Stimulated activated CD8-positive, alpha-beta memory T cell treated with anti-CD3 and anti-CD28 coated beads, Interleukin-4, amount 100 ng/mL, for 4 hours (primary cell): Measurements from ENCODE around the gene ALDH3A2.
"Not testable (repeated sequence)": the region's sequence is repeated elsewhere in the genome, so short reads cannot be mapped to it uniquely, and the experiment has no call there.

Experiments used
- DNase-seq, 2 donors: peaks; one replicate each; pipeline ENCODE4 v3.0.0-alpha.2; 2020; ENCODE audit warnings: low read depth in 2 of 2, low spot score in 1 of 2

ALDH3A2 gene

DNA sequence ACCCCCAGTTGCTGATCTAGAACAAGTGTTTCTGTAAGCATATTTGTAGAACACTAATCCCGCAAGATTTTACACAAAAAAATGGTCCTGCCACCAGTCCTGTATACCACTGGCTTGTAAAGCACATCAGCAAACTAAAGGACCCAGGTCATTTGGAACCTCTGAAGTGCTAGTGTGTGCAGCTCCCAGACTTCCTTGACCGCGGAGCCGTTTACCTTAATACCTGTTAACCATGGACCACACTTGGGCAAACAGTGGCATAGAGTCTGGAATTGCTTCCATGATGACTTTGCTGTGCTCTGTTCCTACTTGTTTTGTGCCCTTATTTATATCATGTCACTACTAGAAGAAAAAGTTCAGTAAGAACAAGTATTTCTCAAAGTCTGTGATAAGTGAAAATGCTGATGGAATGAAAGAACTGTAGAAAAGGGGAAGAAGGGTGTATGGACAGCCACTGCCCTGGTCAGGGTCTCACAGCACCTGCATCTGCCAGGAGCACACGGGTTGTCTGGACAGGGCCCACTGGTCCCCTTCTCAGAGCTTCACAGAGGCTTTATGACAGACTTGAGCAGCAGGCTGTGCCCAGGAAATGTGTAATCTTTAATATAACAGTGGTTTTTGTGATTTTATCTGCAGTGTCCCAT is 29.3 kb downstream of the ALDH3A2 start:
- DNase-seq: no peak

DNA sequence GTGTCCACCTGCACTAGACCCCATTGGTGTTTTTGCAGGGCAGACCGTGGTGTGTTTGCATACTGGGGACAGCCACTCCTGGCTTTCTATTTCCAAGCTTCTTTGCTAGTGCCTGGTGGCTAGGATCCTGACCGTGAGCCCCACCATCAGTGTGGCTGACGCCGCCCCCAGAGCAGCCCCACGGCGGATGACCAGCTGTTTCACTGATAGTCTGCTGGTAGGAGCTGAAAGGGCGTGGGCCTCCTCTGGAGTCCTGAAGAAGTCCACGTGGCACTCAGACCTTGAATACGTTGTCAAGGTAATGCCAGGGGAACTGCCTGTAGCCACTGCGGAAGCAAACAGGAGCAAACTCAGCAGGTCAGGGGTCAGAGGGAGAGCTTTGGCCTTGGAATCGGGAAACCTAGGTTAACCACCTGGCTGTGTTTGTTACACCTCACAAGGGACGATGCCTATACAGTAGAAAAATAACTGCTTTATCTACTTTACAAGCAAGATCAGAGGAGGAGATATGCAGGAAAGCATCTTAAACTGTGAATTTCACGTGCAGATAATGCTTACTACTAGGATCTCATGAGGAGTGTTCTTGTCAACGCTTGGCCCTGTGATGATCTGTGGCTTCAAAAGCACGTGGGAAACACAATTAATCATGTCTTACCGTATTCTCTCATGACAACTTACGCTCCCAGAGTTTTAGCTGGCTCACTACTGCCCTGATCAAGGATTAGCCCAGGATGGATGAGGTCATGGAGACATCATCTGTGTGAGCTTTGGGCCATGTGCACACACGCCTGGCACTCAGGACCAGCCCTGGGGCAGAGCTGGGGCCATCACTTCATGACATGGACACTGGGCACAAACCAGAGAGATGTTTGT is 30.3 kb downstream of the ALDH3A2 start:
- DNase-seq: no peak

DNA sequence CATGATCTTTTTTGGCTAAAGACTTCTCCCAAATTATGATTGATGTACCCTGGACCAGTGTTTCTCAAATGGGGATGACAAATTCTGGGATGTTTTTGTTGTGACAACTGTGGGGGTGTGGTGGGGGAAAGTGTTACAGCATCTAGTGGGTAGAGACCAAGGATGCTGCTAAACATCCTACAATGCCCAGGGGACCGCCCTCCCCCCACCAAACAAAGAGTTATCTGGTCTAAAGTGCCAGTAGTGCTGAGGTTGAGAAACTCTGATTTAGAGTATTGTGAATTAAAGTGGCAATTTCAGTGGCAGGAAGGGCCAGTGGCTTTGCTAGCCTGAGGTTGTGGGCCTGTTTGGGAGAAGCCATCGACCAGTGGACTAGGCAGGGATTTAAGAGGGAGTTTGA is 34.6 kb downstream of the ALDH3A2 start:
- no peak for DNase-seq

DNA sequence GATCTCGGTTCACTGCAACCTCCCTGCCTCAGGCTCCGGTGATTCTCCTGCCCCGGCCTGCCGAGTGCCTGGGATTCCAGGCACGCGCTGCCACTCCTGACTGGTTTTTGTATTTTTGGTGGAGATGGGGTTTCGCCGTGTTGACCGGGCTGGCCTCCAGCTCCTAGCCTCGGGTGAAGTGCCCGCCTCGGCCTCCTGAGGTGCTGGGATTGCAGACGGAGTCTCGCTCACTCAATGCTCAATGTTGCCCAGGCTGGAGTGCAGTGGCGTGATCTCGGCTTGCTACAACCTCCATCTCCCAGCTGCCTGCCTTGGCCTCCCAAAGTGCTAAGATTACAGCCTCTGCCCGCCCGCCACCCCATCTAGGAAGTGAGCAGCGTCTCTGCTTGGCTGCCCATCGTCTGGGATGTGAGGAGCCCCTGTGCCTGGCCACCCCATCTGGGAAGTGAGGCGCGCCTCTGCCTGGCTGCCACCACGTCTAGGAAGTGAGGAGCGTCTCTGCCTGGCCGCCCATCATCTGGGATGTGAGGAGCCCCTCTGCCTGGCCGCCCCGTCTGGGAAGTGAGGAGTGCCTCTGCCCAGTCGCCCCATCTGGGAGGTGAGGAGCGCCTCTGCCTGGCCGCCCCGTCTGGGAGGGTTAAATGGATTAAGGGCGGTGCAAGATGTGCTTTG is 36.5 kb downstream of the ALDH3A2 start:
- not testable (repeated sequence) for DNase-seq

DNA sequence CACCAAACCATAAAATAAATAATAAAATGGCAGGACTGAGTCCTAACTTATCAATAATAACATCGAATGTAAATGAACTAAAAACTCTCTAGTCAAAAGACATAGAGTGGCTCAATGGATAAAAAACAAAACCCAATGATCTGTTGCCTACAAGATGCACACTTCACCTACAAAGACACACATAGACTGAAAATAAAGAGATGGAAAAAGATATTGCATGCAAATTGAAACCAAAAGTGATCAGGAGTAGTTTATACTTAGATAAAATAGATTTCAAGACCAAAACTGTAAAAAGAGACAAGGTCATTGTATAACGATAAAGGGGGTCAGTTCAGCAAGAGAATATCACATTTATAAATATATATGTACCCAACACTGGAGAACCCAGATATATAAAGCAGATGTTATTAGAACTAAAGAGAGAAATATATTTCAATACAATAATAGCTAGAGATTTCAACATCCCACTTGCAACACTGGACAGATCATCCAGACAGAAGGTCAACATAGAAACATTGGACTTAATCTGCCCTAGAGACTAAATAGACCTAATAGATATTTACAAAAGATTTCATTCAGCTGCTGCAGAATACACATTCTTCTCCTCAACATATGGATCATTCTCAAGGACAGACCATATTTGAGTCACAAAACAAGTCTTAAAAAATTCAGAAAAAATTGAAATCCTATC is 38.0 kb downstream of the ALDH3A2 start:
- no peak for DNase-seq

DNA sequence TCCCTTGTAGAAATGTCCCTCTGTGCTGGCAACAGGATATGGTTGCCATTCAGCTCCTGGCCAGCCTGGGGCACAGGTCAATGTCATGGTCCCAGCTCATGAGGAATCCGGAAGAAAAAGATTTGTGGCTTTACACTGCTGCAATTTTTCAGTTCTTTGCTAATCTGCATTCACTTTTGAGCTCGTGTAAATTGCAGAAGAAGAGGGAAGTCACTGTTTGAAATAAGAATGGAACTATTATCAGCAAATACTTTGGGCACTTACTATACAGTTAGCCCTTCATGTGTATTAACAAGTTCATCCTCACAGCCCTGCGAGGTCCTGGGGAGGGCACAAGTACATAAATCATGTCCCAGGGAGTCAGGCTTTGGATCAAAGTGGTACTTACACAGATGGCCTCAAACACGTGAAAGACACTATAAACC is 53.7 kb downstream of the ALDH3A2 start:
- DNase-seq: no peak

DNA sequence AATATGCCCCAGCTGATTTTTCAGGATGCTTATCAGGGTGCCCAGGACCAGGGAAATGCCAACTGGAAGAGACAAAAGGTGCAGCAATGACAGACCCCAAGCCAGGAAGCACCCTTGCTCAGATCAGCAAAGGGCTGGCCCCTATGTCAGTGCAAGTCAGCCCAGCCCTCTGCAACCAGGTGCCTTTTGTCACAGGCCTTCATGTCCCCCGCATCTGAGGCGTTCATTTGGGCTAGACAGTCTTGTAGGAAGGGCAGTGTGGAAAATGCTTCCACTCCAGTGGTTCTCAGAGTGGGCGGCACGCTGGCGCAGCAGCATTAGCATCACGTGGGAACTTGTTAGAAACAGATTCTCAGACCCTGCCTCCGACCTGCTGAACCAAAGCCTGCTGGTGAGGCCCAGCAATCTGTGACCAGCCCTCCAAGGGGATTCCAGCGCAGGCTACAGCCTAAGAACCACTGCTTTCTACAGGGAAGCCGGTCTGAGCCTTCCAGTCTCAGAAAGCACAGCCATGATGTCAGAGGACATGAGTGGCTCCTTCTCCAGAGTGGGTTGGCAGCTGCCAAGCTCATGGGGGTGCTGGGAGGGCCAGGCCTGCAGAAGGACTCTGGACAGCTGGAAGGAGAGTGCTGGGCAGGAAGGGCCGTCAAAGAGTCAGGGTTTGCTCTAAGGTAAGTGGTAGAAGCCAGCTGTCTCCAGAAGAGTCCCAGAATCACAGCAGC is 54.7 kb downstream of the ALDH3A2 start:
- DNase-seq: no peak

DNA sequence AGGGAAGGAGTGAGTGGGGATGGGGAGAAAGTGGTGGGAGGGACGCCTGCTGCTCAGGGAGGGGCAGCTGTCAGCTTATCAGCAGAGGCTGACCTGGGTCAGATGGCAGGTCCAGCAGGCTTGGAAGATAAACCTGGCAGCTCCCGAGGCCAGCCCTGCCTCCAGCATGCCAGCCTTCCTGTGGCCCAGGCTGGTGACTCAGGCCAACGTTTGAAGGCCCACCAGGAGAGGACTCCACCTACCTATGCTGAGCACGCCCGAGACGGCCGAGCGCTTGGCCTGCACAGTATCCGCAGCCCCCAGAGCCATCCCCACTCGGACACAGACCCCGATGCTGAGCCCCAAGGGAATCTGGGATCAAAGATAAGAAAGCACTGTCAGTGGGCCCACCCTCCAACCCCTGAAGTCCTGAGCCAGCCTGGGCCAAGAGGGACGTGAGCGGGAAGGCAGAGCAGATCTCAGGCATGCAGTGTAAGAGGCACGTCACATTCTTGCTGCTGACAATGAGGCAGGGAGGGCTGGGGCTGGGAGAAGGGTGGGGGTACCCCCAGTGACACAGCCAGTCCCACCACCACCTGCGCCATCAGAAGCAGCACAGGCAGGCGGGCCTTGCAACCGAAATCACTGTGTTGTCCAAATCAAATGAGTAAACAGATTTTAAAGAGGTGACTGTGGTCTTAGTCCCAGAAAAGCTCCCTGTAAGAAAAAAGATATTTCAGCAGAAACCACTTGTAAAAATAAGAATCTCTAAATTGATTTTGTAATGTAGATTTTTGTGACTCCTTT is 55.5 kb downstream of the ALDH3A2 start:
- no peak for DNase-seq

DNA sequence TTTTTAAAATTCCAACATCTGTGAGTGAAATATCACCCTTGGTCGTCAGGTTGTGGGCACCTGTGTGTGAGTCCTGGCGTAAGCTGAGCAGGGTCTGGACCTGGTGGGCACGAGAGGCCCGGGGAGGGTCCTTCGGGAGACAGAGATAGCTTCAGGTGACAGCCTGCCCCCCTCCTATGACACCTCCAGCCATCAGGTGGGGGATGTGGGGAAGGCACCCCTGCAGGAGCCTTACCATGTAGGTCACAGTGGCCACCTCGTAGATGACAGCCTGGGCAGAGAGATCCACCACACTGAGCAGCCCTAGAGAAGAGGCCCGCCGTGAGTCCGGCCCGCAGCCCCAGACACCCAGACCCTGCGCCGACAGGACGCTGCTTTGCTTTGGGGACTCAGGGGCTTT is 56.6 kb downstream of the ALDH3A2 start:
- no peak for DNase-seq

DNA sequence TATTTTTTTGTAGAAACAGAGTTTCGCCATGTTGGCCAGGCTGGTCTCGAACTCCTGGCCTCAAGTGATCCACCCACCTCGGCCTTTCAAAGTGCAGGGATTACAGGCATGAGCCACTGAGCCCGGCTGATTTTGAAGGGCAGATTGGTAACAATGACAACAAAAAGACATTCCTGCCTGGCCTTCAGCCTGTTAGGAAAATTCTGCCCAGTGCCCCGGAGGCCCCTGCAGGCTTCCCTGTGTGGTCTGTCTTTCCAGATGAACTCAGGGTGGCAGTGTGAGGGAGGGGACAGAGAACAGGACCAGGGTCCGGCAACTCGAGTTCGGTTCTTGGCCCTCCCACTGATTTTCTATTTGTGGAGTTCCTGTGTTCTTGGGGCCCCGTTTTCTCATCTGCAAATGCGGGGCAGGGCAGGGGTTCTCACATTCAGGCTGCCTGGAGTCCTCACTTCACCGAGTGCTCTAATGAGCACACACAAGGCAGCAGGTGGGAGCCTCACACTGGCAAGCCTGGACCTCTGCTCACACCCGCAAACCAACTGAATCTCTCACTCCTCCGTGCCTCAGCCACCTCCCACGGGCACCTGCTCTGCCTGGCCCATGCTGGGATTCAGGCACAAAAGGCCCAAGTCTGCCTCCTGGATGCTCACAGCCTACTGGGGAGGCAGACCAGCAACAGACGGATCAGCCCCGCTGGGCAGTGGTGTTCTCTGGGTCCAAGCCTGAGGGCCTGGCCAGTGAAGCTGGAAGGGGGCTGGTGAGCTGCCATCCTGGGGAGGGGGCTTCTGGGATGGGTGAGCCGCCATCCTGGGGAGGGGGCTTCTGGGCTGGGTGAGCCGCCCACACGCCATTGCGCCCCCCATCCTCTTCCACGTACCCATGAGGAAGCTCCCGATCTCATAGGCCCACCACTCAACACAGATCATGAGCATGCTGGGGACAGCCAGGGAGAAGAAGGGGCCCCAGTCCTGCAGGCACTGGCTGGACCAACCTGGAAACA is 57.5 kb downstream of the ALDH3A2 start:
- DNase-seq: no peak

DNA sequence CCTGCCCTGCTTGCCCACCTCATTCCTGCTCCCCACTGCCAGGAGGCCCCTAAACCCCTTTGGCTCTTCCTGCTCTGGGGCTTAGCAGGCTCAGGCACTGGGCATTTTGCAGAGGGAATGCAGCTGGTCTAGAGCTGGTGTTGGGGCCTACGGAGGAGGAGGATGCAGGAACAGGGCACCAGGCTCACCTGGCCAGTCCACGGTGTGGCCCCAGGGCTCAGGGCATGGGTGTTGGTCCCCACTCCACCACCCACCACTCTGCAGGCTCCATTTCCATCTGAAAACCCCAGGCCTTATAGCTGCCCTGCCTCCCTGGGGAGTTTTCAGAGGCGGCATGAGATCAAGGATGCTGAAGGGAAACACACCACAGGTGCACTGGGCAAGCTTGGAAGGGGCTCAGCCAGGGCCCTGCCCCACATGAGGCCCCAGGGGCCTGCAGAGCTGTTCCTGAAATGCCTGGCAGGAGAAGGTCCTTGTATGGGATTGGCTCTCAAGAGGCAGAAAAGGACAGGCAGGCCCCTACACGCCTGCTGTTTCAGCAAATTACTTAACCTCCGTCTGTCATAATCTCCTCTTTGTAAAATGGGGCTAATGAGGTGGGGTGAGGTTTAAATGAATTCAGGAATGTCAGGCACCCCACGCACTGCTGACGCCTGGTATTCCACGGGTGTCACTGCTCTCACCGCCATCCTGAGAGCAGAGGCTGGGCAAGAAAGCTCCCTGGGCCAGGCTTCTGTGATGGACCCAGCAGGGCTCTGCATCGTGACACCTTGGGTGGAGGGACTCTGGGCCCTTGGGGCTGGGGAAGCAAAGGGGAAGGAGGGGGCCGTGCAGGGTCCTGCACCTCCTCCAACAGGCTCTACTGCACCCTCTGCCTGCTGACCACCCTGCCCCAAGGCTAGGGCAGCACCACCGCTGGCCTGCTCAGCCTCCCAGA is 58.5 kb downstream of the ALDH3A2 start:
- DNase-seq: no peak

DNA sequence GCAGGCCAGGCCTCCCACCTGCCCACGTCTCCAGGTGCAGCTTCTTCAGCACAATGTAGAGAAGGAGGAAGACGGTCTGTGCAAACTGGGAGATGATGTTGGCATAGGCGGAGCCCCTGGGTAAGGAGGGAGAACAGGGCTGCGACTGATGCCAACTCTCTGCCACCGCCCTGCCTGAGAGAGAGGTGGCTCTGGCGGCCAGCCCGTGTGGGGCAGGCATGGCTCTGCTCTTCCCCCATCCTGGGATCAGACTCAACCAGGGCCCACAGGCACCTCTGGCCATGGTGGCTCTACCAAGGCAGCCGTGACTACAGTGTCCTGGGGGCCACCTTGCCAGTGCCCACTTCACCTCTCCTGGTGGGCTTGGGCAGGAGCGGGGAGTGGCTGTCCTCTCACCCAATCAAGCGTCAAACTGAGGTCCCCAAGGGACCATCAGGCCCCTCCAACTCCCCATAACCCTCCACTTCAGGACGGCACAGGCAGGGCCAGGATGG is 59.2 kb downstream of the ALDH3A2 start:
- DNase-seq: no peak

DNA sequence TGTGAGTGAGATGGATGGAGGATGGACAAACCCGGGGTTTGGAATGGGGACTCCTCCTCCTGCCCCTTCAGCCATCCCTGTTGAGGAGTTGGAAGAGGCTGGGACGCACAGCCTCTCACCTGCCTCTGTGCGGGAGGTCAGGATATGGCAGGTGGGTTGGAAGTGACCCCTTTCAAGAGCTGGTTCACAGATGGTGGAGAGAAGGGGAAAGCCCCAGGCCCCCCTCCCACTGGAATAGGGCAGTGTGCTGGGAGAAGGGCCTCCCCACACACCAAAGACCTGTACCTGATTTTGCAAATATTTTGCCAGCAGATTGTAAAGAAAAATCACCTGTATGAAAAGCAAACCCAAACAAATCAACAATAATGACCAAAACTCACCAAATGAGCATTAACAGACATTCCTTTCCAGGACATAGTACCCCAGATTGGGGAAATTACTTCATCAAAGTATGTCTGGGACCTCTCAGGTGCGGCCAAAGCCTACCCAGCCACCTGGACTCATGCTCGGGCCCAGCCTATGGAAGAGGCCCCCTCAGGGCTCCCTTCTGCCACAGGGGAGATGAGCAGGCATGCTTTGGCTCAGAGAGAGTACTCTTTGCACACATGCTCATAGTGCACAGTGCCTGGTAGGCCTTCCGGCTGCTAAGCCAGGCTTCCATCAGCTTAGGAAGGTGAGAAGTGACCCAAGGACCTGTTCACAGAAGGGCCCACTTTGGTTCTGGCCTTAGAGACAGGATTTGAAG is 60.1 kb downstream of the ALDH3A2 start:
- no peak for DNase-seq

DNA sequence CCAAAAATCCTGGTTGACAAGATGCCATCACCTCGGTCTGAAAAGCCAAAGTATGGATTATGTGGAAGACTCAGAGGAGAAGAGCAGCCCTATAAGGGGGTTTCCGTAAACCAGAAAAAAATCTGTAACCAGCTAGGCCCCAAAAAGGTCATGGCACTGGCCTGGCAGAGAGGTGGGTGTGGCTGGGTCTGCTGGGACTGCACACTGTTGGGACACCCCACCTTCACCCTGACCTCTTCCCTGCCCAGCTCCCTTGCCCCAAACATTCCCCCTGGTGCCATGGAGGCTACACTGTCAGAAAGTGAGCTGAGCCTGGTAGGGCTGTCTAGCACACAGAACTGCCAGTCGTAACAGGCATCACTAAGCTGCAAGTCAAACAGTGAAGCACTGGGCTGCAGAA is 61.3 kb downstream of the ALDH3A2 start:
- no peak for DNase-seq

DNA sequence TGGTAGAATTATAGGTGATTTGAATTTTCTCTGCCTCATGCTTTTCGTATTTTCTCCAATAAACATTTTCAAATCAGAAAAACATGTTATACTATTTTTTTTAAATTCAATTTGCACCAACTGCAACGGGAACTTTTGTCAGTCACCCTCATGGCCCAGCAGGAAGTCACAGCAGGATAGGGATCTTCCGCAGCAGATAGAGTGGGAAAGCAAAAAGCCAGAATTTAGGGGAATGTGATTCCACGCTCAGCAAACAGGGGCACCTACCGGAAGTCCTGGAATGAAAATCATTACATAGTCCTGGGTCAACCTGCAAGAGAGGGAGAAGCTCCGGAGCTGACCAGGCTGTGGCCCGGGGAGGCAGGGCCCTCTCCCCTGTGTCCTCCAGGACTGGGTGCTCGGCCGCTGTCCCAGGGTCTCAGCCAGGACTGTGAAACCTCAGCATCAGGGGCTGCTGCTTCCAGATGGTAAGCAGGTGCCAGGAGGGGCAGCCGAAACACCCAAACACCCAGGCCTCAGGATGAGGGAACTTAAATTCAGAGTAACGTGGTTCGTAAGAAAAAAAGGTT is 64.0 kb downstream of the ALDH3A2 start:
- DNase-seq: no peak

DNA sequence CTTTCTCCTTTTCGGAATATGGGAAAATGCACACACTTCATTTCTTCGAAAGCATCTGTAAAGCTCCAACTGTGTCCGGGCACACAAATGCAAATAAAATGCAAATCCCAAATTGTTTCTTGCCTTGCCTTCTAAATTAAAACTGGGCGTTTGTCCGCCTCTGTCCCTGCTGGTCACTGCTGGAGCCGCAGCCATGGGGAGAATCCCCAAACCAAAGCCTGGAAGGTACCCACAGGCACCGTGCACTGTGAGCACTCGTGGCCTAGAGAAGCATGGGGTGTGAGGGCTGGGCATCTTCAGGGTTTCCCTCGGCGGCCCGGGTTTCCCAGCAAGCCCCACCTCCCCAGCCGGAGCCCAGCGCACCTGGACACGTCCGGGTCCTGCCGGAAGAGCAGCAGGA is 64.9 kb downstream of the ALDH3A2 start:
- DNase-seq: no peak
